Activated CD8-positive, alpha-beta memory T cell treated with anti-CD3 and anti-CD28 coated beads for 24 hours (primary cell): ENCODE results near the gene DAD1.

Experiments
- DNase-seq: peaks from one replicate; pipeline ENCODE4 v3.0.0-alpha.2; 2020

DAD1 gene

GRCh38 chr14:22549981-22550673 is 38.9 kb downstream of the DAD1 start:
- peak; percentile 86 for DNase-seq

GRCh38 chr14:22549324-22549962 is 39.6 kb downstream of the DAD1 start:
- peak; percentile 75 for DNase-seq

- peak; percentile 71 for DNase-seq
Observed at GRCh38 chr14:22547948-22548750, 40.9 kb downstream of the DAD1 start.

DNA sequence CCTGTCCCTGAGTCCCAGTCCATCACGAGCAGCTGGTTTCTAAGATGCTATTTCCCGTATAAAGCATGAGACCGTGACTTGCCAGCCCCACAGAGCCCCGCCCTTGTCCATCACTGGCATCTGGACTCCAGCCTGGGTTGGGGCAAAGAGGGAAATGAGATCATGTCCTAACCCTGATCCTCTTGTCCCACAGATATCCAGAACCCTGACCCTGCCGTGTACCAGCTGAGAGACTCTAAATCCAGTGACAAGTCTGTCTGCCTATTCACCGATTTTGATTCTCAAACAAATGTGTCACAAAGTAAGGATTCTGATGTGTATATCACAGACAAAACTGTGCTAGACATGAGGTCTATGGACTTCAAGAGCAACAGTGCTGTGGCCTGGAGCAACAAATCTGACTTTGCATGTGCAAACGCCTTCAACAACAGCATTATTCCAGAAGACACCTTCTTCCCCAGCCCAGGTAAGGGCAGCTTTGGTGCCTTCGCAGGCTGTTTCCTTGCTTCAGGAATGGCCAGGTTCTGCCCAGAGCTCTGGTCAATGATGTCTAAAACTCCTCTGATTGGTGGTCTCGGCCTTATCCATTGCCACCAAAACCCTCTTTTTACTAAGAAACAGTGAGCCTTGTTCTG is 41.6 kb downstream of the DAD1 start:
- peak; percentile 75 for DNase-seq

- no peak for DNase-seq
Observed at GRCh38 chr14:22546722-22547071, 42.3 kb downstream of the DAD1 start.

- DNase-seq: peak; percentile 84
Observed at GRCh38 chr14:22545842-22546721, 42.9 kb downstream of the DAD1 start.

GRCh38 chr14:22544881-22545420 is 44.1 kb downstream of the DAD1 start:
- peak; percentile 75 for DNase-seq

- DNase-seq: peak; percentile 58
Observed at GRCh38 chr14:22544406-22544805, 44.6 kb downstream of the DAD1 start.

GRCh38 chr14:22543570-22544357 is 45.3 kb downstream of the DAD1 start:
- peak; percentile 66 for DNase-seq

DNA sequence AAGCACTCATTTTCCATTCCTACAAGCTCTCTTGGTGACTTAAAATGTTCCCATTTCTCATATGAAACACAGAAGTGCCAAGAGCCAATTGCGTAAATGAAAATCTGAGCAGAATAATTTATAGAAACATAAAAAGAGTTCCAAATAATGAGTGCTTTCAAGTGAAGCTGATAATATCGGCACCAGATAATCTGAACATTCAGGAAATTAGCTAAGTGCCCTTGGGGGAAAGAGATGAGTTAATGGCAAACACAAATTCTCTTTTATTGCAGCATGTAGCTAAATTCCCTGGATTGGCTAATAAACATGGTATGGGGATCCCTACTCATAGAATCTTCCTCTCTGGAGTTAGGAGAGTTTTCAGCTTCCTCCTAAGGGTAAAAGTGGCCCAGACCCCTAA is 46.7 kb downstream of the DAD1 start:
- no peak for DNase-seq

DNA sequence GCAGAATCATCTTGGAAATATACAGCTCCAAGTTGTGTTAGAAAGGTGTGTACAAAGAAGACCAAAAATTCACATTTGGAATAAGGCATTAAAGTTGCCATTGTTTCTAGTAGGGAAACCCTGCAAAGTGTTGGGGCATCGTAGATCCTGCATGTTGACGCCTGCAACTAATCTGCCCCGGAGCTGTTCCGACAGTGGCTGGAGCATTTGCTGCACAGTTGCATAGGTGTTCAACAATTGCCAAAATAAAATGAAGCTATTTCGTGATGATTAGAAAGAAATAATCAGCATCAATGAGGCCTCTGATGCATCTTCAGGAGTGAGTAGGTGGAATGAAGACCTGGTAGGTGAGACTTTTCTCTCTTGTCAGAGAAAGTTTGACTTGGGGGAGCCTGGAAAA is 47.3 kb downstream of the DAD1 start:
- DNase-seq: peak; percentile 64

DNA sequence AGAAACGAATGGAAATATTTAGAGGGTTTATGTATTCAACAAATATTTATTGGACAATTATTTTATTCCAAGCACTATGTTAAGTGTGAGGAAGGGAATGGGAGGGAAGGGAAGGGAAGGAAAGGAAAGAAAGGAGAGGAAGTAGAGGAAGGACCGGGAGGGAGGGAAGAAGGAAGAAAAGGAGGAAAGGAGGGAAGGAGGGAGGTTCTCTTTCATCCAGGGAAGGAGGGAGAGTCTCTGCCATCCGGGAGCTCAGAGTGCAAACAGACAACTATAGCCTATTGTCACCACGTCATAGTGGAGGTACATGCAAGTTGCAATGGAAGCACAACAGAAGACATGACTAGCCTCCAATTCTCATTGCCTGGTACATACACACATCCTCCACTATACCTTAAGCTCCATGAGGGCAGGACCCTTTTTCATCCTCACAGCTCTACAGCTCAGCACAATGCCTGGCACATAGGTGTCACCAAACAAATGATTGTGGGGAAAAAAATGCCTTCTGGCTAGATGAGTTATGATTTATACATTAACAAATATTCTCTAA is 48.1 kb downstream of the DAD1 start:
- DNase-seq: peak; percentile 60

- DNase-seq: no peak
Observed at GRCh38 chr14:22540293-22540692, 48.7 kb downstream of the DAD1 start.

DNA sequence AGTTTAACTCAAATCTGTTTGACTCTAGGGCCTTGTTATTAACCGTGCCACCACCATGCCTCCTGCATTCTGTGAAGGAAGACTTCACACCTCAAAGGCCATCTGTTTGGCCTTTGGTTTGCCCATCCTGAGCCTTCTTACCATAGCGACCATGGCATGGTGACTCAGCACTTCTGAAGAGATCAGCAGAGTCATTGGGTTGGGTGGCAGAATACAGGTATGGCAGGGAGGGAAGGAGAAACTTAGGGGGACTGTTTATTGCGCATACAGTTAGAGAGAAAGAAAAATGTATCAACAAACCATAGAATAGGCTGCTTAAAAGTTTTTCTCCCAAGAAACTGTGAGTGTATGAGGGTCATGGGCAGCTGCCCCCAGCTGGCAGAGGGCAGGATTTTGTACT is 49.2 kb downstream of the DAD1 start:
- DNase-seq: peak; percentile 71

DNA sequence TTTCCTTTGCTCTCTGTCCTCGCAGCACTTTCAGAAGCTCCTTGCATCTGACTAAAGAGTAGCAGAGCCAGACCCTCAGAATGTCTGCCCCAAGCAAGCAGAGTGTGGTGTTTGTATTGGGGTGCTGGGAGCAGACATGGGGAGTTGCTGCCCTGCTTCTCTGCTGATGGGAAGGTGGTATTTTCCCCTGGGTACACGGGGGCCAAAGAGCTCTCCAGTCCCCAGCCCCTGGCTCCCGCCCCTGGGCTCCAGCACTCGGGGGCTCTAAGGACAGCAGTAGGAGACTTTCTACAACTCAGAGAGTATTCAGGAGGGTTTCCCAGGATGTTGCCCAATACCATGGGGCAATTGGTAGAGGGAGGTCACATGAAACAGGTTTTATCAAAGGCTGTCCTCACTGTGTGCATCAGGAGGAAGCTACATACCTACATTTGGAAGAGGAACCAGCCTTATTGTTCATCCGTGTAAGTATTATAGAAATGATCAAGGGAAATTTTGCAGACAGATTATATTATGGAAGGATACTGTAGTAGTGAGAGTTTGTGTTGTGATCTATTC is 50.3 kb downstream of the DAD1 start:
- peak; percentile 69 for DNase-seq

GRCh38 chr14:22537436-22538310 is 51.4 kb downstream of the DAD1 start:
- peak; percentile 75 for DNase-seq

DNA sequence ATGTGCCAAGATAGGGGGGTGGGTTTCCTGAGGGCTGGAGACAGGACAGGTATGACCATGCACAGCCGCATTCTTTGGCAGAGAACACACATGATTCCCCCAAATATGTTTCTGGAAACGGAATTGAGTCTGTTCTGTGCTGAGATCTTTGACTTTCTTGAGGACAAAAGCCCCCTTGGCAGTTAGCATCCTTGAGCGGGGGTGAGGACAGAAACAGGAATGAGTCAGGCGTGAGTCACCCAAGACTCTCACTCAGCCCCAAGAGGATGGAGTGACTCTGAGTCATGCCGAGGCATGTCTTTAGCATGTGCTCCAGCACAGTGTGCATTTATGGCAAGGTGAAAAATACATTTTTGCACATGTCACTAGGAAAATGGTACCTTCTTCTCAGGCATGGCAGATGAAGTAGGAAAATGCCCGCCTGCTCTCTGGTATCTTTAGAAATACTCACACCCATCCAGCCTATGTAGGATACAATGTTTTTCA is 52.1 kb downstream of the DAD1 start:
- DNase-seq: peak; percentile 87

DNA sequence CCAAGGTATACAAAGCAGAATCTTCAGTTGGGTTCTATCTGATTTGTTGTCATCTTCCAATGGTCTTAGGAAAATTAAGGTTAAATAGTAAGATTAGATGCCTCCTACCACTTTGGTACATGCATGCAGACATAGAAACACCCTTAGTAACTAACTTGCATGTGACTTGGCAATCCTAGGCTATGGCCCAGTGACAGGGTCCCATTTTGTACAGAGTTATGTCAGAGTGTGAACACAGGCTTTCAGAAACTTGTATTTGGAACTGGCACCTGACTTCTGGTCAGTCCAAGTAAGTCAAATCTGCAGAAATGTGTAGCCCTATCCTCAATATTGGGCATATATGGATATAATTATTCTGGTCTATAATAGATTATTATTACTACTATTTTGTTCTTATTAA is 53.1 kb downstream of the DAD1 start:
- peak; percentile 62 for DNase-seq

DNA sequence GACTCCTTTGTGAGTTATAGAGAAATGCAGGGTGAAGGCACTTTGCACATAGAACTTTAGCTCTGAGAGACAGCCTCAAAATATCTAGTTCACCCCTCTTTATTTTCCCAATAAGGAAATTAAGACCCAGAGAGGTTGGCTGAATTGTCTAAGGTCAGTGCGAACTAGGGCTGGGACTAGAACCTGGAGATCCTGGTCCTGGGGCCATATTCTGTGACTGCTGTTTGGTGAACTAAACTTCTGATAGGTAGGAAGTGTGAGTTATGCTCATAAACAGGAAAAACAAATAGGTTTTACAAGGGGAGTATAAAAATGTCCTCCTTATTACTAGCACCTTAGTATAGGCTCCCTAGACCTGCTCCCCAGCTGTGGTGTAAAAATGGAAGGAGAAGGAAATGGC is 53.9 kb downstream of the DAD1 start:
- peak; percentile 55 for DNase-seq
